GM19238 (cell line): ENCODE data around the gene FER.
"Not testable (repeated sequence)": the region's sequence is repeated elsewhere in the genome, so short reads cannot be mapped to it uniquely, and the experiment has no call there.

ENCODE experiments used
- DNase-seq: peaks from one replicate; pipeline ENCODE4 v3.0.0; 2011; ENCODE audit warnings: low spot score; ENCODE audit not compliant: insufficient read length

Gene FER

DNA sequence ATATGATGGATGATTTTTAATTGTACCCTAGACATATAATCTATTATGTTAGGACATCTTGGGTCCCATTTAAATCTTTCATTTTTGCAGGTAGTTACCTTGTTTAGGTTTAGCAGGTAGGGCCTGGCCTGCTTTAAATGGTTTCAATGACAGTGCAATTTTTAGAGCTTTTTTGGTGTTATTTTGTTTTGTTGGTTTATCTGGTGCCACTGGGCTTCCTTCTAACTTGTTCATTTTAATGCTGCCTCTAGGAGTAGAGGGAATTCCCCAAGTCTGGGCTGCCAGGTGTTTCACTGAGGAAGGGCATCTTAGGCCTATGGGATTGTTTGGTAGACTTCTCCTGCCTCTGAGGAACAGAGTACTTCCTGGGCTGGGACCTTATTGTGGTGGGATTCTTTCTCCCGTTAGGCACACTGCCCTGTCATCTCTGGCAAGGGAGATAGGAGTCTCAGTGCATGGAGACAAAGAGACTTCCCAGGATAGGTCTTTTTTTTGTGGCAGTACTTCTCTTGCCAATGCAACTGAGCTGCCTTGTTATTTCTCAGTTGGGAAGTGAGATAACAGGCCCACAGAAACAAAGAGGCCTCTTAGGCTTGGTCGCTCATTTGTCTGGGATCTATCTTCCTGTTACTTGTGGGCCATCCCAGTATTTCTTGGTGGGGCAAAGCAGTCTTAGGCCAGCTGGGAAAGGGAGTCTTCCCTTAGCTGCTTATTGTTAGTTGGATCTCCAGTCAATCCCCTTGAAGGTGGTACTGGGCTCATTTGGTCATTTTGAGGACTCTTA lies 282.9 kb downstream of the FER start:
- DNase-seq, result no peak

DNA sequence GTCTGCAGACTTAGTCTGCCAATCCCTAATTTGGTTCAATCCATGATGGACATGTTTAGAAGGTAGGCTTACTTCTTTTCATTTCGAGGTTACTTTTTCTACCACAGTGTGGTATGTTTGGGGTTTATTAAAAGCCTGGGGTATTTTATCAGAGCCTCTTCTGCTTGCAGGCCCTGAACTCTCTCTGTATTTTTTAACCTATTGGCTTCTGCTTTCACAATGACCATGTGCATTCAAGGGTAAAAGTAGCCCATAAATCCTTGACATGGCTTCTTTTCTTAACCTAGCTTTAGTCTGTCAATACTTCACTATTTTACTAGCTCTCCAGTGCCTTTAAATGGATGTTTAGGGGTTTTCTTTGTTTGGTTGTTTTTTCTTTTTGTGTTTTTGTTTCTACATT lies 286.6 kb downstream of the FER start:
- DNase-seq, result no peak

DNA sequence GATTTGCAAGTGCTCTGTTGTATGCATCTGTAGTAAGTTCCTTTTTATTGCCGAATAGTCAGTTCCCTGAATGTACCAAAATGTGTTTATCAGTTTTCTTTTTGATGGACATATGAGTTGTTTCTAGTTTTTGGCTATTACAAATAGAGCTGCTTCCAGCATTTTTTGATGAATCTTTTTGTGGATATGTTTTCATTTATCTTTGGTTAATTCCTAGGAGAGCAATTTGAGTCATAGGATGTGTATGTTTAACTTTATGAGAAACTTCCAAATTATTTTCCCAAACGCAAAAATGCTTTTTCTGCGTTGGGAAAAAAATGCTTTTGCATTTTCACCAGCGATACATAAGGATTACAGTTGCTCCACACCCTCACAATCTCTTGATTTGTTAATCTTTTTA lies 287.7 kb downstream of the FER start:
- no peak for DNase-seq

DNA sequence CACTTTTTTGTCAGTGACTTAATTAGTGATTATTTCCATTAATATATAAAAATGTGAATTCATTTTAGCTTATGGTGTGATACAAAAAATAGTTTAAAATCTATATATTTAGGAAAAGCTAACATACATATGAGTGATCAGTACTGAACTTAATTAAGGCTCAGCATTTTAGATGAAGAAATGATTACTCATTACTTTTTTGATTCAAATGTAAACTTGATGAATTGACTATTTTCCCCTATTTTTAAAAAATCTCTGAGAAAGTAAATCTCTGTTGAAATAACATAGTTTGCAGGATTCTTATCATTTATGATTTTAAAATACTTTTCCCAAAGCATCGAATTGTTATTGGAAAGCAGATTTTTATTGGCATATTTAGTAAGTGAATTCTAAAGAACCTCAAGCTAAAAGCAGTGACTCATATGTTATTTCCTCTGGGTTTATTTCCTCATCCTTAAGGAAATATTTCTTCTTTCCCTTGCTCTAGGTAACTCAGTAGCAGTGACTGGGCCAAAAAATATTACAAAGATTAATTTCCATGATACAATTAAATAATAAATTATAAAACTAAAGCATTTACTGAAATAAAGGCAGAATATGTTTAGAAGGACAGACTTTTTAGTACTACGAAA lies 290.6 kb downstream of the FER start:
- no peak for DNase-seq

DNA sequence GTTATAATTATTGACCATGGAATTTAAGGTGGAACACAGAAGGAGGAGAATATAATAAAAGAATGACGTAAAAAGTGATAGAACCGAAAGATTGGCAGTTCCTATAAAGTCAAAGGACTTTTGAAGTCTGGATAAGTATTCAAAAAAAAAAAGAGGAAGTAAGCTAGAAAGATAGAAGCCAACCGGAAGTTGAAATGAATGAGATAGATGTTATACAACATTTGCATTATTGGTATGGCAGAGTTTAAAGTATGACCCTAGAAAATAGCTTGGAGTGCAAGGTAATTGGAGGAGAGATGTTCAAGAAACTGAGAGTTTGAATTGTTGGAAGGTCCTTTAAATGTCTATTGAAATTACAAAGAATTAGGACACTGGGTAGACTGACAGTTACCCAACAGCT lies 293.6 kb downstream of the FER start:
- DNase-seq, result no peak

GRCh38 chr5:109045710-109046109 lies 298.0 kb downstream of the FER start:
- no peak for DNase-seq

DNA sequence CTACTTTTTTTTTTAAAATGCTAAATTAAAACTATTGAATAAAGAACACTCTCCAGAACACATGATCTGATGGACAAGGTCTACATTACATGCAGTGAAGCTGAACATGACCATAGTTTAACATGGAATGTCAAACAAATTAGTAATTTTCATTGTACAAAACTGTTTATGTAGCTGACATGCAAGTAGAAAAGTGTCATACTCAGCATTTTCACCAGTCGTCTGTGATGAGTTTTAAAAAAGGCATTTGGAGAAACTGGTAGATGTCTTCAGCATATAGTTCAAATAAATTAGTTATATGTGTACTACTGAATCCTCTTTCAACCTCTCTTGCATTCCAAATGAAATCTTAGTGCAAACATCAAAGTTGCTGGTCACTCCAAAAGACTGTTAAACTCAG lies 301.9 kb downstream of the FER start:
- no peak for DNase-seq

GRCh38 chr5:109050321-109050720 lies 302.6 kb downstream of the FER start:
- not testable (repeated sequence) for DNase-seq

DNA sequence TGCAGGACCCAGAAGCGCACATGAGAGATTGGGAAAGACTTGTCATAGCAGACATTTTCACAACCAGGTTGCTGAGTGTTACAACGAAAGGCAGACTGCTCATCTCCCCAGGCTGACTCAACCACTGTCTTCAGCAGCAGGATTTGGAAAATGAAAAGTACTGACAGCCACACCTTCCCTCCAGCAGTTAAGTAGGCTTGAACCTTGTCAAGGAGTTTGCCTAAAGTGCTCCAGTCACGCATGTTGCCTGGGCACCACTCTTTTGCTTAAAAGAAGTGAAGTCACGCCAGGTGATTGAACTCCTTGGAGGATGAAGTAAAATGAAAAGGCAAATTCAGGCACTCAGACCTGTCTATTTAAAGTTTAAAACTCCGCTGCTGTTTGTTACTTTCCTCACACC lies 304.5 kb downstream of the FER start:
- DNase-seq, result not testable (repeated sequence)

DNA sequence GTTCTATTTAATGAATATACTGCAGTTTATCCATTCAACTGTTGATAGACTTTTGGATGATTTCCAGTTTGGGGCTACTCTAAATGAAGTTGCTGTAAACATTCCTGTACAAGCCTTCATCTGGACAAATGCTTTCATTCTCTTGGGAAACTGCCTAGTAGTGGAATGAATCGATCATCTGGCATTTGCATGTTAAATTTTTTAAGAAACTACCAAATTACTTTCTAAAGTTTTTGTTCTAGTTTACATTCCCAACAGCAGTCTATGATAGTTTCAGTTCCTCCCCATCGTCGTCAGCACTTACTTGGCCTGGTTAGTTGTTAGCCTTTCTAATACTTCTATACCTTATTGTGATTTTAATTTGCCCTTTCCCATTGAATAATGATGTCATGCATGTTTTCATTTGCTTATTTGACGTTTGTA lies 306.3 kb downstream of the FER start:
- no peak for DNase-seq

DNA sequence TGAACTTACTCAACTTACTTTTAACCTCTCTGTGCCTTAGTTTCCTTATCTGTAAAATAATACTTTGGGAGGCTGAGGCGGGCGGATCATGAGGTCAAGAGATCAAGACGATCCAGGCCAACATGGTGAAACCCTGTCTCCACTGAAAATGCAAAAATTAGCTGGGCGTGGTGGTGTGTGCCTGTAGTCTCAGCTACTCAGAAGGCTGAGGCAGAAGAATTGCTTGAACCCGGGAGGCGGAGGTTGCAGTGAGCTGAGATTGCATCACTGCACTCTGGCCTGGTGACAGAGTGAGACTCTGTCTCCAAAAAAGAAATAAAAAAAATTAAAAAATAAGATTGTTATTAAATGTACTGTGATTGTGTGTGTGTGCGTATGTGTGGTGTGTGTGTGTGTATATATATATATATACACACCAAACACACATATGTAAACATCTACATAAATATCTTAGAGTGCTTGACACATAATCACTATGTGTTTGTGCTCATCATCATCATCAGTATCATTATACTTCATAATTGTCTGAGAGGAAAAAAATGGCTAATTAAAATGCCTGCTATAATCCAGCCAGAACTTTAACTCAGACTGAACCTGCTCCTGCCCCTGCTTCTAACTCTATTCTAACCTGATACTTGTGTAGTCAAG lies 312.8 kb downstream of the FER start:
- no peak for DNase-seq

- DNase-seq, result no peak
Observed at GRCh38 chr5:109062664-109063063, 315.0 kb downstream of the FER start.

DNA sequence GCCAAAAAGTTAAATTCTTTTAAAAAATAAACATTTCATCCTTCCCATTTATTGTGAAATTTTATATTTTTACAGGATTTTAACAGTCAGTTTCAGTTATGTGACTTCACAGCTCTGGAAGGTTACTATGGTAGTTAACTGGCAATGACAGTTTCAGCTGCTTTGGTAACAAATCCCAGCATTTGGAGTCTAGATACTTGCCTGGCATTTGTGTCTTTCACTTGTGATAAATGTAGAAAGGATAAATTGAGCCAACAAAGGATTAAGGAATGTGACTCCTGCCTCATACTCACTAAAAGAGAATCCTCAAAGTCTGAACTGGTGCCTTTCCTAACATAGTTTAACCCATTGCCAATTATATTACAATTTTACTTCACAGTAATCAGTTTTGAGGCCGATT lies 315.5 kb downstream of the FER start:
- DNase-seq, result no peak

GRCh38 chr5:109076741-109077140 lies 329.0 kb downstream of the FER start:
- no peak for DNase-seq

DNA sequence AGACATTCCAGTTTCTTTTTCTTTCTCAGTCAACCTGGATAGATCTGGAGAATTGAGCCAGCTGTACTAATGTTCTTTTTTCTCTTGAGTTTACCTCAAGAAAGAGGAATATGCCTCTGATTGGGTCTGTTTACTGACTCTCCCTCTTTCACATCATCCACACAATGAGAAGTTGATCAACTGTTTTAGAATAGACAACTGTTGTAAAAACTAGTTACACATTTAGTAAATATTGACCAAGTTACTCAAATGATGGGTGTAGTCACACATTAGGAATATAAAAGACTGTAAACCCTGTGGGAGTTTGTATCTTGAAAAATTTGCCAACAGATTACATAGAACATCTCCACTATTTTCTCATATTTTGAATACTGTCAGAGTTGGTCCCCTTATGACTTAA lies 330.8 kb downstream of the FER start:
- DNase-seq, result no peak

- no peak for DNase-seq
Observed at GRCh38 chr5:109080481-109080880, 332.8 kb downstream of the FER start.

DNA sequence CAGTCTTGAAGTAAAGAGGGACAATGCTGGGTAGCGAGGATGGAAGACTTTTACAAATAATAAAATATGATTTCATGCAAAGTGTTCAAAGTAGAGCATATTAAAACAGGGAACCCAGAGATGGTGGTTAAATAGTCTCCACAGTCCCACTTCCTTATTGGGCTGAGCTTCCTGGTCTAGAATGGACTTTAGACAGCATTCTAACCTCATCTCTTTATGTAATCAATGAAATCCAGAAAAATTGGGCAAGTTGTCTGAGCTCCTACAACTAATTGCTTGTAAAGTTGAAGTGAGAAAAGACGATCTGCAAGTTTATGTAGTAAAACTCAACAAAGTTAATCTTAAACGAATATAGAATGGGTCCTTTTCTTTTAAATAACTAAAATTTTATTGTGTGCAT lies 333.2 kb downstream of the FER start:
- no peak for DNase-seq

DNA sequence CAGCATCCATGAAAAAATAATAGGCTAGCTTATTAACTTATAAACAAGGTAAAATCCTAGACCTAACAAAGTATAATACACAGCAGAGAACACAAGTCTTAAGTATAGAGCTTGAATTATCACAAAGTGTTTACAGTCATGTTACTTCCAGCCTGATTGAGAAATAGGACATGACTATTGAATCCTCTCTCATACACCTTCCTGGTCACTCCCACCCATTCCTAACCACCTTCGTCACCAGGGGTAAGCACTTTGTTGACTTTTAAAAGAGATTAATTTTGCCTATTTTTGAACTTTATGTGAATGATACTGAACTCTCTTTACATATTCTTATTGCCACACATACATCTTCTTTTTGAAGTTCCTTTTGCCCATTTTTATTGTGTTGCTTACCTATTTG lies 336.2 kb downstream of the FER start:
- no peak for DNase-seq

GRCh38 chr5:109089191-109089590 lies 341.5 kb downstream of the FER start:
- no peak for DNase-seq

DNA sequence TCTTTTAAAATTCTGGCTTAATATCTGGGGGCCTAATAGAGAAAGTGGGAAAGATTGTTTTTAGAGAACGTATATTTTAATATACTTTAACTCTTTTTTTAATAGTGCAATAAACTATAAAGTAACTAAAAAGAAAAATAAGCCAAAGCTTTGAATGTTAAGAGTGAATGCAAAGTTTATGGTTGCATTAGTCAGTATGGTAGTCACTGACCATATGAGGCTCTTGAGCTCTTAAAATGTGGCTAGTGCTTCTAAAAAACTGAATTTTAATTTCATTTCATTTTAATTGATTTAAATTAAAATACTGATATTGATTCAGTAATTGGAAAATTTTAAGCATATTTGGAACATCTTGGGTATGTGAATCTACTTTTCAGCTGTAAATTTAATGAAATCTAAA lies 351.4 kb downstream of the FER start:
- DNase-seq, result no peak

DNA sequence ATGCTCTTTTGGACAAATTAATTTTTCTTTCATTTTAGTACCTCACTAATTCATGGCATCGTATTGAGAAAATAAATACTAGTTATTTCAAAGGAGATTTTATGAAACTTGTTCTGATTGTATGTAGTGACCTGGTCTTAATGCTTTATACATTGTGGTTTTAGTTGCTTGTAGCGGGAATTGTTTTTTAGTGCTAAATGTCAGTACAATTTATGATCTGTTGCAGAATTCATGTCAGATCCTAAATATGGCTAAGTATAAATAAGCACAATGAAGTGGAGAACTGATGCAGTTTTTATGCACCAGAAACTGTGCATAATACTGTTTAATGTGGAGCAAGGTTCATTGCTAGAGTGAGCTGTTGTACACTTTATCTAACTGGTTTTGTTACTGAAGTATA lies 353.3 kb downstream of the FER start:
- DNase-seq, result no peak

DNA sequence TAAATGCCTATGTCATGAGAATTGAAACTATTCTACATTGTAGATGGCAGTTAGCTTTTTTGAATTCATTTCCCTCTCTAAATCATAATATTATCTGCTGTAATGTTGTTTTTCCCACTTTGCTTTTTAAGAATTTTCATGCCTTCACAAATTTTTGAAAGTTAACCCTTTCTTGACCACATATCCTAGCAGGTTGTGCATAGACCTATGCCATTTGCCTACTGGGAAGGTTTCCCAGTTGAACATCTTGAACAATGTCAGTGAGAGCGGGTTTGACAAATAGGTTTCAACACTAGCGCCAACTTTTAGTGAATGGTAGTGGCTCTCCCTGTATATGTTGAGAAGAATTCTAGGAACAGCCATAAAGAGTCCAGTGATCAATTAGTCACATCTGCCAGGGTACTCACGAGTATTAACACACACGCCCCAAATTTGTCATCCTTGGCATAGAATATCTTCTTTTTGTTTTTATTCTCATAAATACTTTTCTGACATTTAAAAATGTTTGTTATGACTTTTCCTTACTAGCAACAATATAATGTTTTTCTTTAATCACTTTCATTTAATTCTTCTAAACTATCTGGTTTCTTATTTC lies 354.5 kb downstream of the FER start:
- DNase-seq, result no peak
